CD4-positive, alpha-beta T cell (primary cell): Measurements from ENCODE around the gene BTF3. TPM values are rescaled to one million over a fixed set of nuclear protein-coding genes. Genes with fewer than 3 reads are reported as not detected.
"Not testable (repeated sequence)": the region's sequence is repeated elsewhere in the genome, so short reads cannot be mapped to it uniquely, and the experiment has no call there.

Experiments used
- ATAC-seq: fragments of 200-7000 bp; cut with Tn5 transposase; one replicate; pipeline ENCODE4 v1.10.0; 2022; ENCODE audit warnings: mild to moderate bottlenecking; ENCODE audit not compliant: poor library complexity
- CTCF ChIA-PET: fragments of 350-600 bp; sonication (Branson Sonifier 250); formaldehyde crosslinking; loops from one replicate; lab custom pipeline; 2021; ENCODE audit warnings: antibody characterized with exemption, inconsistent platforms; lab: Charles Lee
- POLR2A ChIA-PET: fragments of 350-600 bp; sonication (Branson Sonifier 250); formaldehyde crosslinking; loops from one replicate; lab custom pipeline; 2021; ENCODE audit warnings: antibody characterized with exemption, inconsistent platforms; lab: Charles Lee
- DNase-seq, 14 experiments: peaks; one replicate each; pipeline ENCODE4 v3.0.0-alpha.2; 2013 to 2020; ENCODE audit warnings: mixed read lengths in 2 of 14
- H3K27ac ChIP-seq, 2 donors: one replicate each; pipeline versions ENCODE4 v1.5.1 to v1.7.0; 2013; ENCODE audit warnings: low read length in 2 of 2, low read depth in 1 of 2, mild to moderate bottlenecking in 1 of 2
- H3K27me3 ChIP-seq, 2 experiments: 1 replicate in 1 of 2; 2 replicates in 1 of 2; pipeline versions ENCODE4 v1.6.1 to v1.7.0; 2013; ENCODE audit warnings: low read length in 2 of 2, control low read depth in 1 of 2, mild to moderate bottlenecking in 1 of 2, moderate library complexity in 1 of 2; ENCODE audit not compliant: insufficient read depth in 2 of 2, control insufficient read depth in 1 of 2
- H3K36me3 ChIP-seq: one replicate; pipeline ENCODE4 v1.6.1; 2013; ENCODE audit warnings: low read length, control low read depth; ENCODE audit not compliant: insufficient read depth
- H3K4me1 ChIP-seq: one replicate; pipeline ENCODE4 v1.6.1; 2013; ENCODE audit warnings: low read length, control low read depth; ENCODE audit not compliant: insufficient read depth
- H3K4me3 ChIP-seq: one replicate; pipeline ENCODE4 v1.5.1; 2013; ENCODE audit warnings: mild to moderate bottlenecking, low read length, moderate library complexity
- H3K9me3 ChIP-seq, 2 experiments: 1 replicate in 1 of 2; 2 replicates in 1 of 2; pipeline versions ENCODE4 v1.6.1 to v1.7.0; 2013; ENCODE audit warnings: low read length in 2 of 2, mild to moderate bottlenecking in 2 of 2, control low read depth in 1 of 2, moderate library complexity in 1 of 2; ENCODE audit not compliant: control insufficient read depth in 1 of 2, insufficient read depth in 1 of 2
- H3K27ac Mint-ChIP-seq: one replicate; pipeline ENCODE4 v1.8.0; 2020; ENCODE audit warnings: mixed read lengths
- H3K27me3 Mint-ChIP-seq: one replicate; pipeline ENCODE4 v1.8.0; 2021; ENCODE audit warnings: mixed read lengths
- H3K36me3 Mint-ChIP-seq: one replicate; pipeline ENCODE4 v1.8.0; 2021; ENCODE audit warnings: low read depth, mixed read lengths
- H3K4me1 Mint-ChIP-seq: one replicate; pipeline ENCODE4 v1.8.0; 2021; ENCODE audit warnings: low read depth, mixed read lengths
- H3K4me3 Mint-ChIP-seq: one replicate; pipeline ENCODE4 v1.8.0; 2020; ENCODE audit warnings: mild to moderate bottlenecking, mixed read lengths
- H3K9me3 Mint-ChIP-seq: one replicate; pipeline ENCODE4 v1.8.0; 2020; ENCODE audit warnings: mixed read lengths
- CTCF ChIP-seq: fragments of 200-600 bp; IDR thresholded peaks from one replicate; pipeline ENCODE4 v1.8.0; 2022; ENCODE audit warnings: antibody characterized with exemption, mild to moderate bottlenecking
- intact Hi-C, 2 experiments: fragments of 100-400 bp; cut with DNase I in 1 of 2; cut with micrococcal nuclease in 1 of 2; formaldehyde crosslinking; loops; one replicate each; pipeline versions ENCODE4 v1.15.1 to v1.9.0; 2023 to 2025; cut with DNase I, micrococcal nuclease
- total RNA-seq, 174 experiments: library from RNA in 2 of 174; stranded (reverse) in 2 of 174; gene quantifications; one replicate each; pipeline ENCODE4 v1.2.3 and lab custom pipeline; 2021 to 2026

BTF3 gene
- total RNA-seq, 2 experiments from 2014 or later: 756 to 769 TPM

GRCh38 chr5:73484511-73484910 lies 13.7 kb upstream of the BTF3 start:
- Histone ChIP-seq H3K4me1 (no peaks in the 10 kb centered on the region), H3K27ac (no peak overlapping the region), H3K9me3 (no peaks in the 10 kb centered on the region), H3K36me3 (no peaks in the 10 kb centered on the region), H3K27me3 (peaks cover 0 to 10% of the 10 kb centered on the region in 2 experiments), H3K4me3 (no peak overlapping the region)
- H3K4me3 Mint-ChIP-seq: no peak overlapping the region
- intact Hi-C loops: no loop called here
- H3K27ac Mint-ChIP-seq: no peak overlapping the region
- H3K36me3 Mint-ChIP-seq: no peaks in the 10 kb centered on the region
- POLR2A ChIA-PET: interaction anchor here (0.6 kb wide), 1 partner anchor 53 kb away, joined by 3 read pairs; no protein-coding TSS in a partner anchor
- peaks cover 55% of the 10 kb centered on the region for H3K27me3 Mint-ChIP-seq
- ATAC-seq (no peak), DNase-seq (no peak)
- no peaks in the 10 kb centered on the region for H3K9me3 Mint-ChIP-seq
- no peak for TF ChIP-seq CTCF
- no peaks in the 10 kb centered on the region for H3K4me1 Mint-ChIP-seq
- CTCF ChIA-PET: no interaction called here

- DNase-seq (no peak), ATAC-seq (no peak)
- Mint-ChIP-seq H3K9me3 (no peaks in the 10 kb centered on the region), H3K27ac (no peak overlapping the region), H3K36me3 (no peaks in the 10 kb centered on the region), H3K27me3 (peaks cover 46% of the 10 kb centered on the region), H3K4me1 (no peaks in the 10 kb centered on the region), H3K4me3 (no peak overlapping the region)
- Histone ChIP-seq H3K4me1 (no peaks in the 10 kb centered on the region), H3K27me3 (peaks cover 0 to 16% of the 10 kb centered on the region in 2 experiments), H3K36me3 (no peaks in the 10 kb centered on the region), H3K9me3 (no peaks in the 10 kb centered on the region), H3K27ac (no peak overlapping the region), H3K4me3 (no peak overlapping the region)
- POLR2A ChIA-PET: no interaction called here
- CTCF ChIA-PET: no interaction called here
- intact Hi-C loops: no loop called here
- no peak for TF ChIP-seq CTCF
These were observed 12.5 kb upstream of the BTF3 start for GRCh38 chr5:73485715-73486114.

GRCh38 chr5:73486119-73486899 lies 11.9 kb upstream of the BTF3 start:
- H3K9me3 Mint-ChIP-seq: no peaks in the 10 kb centered on the region
- Histone ChIP-seq H3K27me3 (peaks cover 0 to 16% of the 10 kb centered on the region in 2 experiments), H3K9me3 (no peaks in the 10 kb centered on the region), H3K36me3 (no peaks in the 10 kb centered on the region), H3K4me1 (no peaks in the 10 kb centered on the region), H3K27ac (no peak overlapping the region), H3K4me3 (no peak overlapping the region)
- H3K27ac Mint-ChIP-seq: no peak overlapping the region
- ATAC-seq (no peak), DNase-seq (no peak)
- no peaks in the 10 kb centered on the region for H3K4me1 Mint-ChIP-seq
- peaks cover 46% of the 10 kb centered on the region for H3K27me3 Mint-ChIP-seq
- TF ChIP-seq CTCF: no peak
- no peak overlapping the region for H3K4me3 Mint-ChIP-seq
- intact Hi-C loops: no loop called here
- POLR2A ChIA-PET: interaction anchor here (1.7 kb wide), 1 partner anchor 12 kb away, joined by 7 read pairs; the partner anchor contains the start of gene BTF3
- H3K36me3 Mint-ChIP-seq: no peaks in the 10 kb centered on the region
- CTCF ChIA-PET: no interaction called here

- H3K27ac Mint-ChIP-seq, H3K4me1 Mint-ChIP-seq, H3K4me3 ChIP-seq, ATAC-seq, H3K4me3 Mint-ChIP-seq, H3K4me1 ChIP-seq, intact Hi-C loops, H3K36me3 ChIP-seq, H3K27ac ChIP-seq, H3K9me3 ChIP-seq, H3K9me3 Mint-ChIP-seq, DNase-seq, H3K36me3 Mint-ChIP-seq, CTCF ChIA-PET: not testable (repeated sequence)
- POLR2A ChIA-PET: interaction anchor here (1.0 to 1.7 kb wide), 2 partner anchors 11 to 16 kb away, joined by 3 to 7 read pairs; partner anchors contain the start of gene BTF3
- peaks cover 44% of the 10 kb centered on the region for H3K27me3 Mint-ChIP-seq
- peaks cover 0 to 17% of the 10 kb centered on the region in 2 experiments for H3K27me3 ChIP-seq
These were observed 11.0 kb upstream of the BTF3 start for GRCh38 chr5:73487257-73487656.
